Measurements from ENCODE around the gene MAFB.

The MAFB gene

DNA sequence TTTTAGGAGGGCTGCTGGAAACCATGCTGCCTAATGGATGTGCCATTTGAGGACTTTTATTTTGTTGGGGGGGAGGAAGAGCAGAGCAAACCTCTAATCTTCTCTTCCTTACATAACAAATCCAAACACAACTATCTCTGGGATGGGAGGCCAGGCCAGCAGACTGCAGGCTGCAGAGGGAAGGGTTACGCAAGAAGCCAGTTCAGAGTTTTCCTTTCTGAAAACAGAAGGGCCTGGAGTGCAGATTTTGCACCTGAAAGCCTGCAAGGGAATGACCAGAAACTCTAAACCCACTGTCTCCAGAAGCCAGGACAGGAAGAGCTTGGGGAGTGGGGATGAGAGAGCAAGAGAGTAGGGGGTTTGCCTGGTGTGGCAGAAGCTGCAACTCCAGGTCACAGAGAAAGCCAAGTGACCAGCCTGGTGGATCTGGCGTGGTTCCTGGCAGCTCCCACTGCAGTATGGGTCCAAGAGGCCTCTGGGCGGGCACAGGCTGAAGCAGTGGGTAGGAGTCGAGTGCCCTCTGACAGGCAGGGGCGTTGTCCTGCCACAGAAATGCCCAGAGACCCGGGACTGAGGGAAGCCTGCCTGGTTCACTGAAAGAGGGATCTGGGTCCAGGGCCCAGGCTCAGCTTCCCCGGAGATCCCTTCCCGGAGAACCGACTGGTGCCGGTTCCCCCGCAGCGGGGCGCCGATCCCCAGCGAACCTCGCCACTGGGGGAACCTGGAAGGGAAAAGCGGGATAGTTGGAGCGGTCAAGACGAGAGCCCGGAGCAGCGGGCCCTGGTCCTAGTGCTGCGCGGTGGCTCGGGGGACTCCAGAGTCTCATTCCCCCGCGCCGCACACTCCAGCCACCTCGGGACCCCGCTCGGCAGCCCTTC, 6.7 kb downstream of the MAFB start:
- Histone ChIP-seq H3K27ac (ENCODE audit: insufficient read depth, low read depth, low read length, poor library complexity, severe bottlenecking) (no peak overlapping the region), H3K9me3 (ENCODE audit: control insufficient read depth, low read length) (no peaks in the 10 kb centered on the region), H3K4me3 (ENCODE audit: insufficient read depth, low read depth, low read length) (peak overlapping the region; percentile 34), H3K36me3 (ENCODE audit: control insufficient read depth, insufficient read depth, low read length) (no peaks in the 10 kb centered on the region), H3K27me3 (ENCODE audit: control insufficient read depth, insufficient read depth, low read length, poor library complexity, severe bottlenecking) (peaks cover 94% of the 10 kb centered on the region), H3K4me1 (ENCODE audit: control insufficient read depth, insufficient read depth, low read length) (peaks cover 16% of the 10 kb centered on the region)
- WGBS, 2 experiments: 11% methylated on average over 30 of the region's 30 CpGs

DNA sequence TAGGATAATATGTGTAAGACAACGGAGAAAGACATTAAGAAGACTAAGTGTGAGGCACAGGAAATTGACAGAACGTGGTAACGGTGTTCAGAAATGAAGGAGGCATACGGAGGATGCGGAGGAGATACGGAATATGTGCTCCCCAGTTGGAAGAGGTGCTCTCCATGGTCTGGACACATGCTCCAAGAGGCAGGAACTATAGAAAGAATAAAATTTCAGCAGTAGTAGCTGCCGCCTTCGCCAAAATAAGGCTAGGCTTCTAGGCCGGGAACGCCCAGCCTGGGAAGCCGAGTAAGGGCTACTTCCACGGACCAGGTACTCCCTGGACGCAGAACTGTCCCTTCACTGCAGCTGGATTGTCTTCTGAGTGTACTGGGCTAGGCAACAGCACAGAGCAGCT, 7.4 kb downstream of the MAFB start:
- H3K36me3 ChIP-seq (ENCODE audit: control insufficient read depth, insufficient read depth, low read length): no peaks in the 10 kb centered on the region
- H3K27me3 ChIP-seq (ENCODE audit: control insufficient read depth, insufficient read depth, low read length, poor library complexity, severe bottlenecking): peaks cover 90% of the 10 kb centered on the region
- no peak overlapping the region for H3K4me3 ChIP-seq (ENCODE audit: insufficient read depth, low read depth, low read length)
- H3K9me3 ChIP-seq (ENCODE audit: control insufficient read depth, low read length): no peaks in the 10 kb centered on the region
- no peak overlapping the region for H3K27ac ChIP-seq (ENCODE audit: insufficient read depth, low read depth, low read length, poor library complexity, severe bottlenecking)
- H3K4me1 ChIP-seq (ENCODE audit: control insufficient read depth, insufficient read depth, low read length): peaks cover 16% of the 10 kb centered on the region
- 80% methylated on average over 13 of the region's 13 CpGs for WGBS, 2 experiments

DNA sequence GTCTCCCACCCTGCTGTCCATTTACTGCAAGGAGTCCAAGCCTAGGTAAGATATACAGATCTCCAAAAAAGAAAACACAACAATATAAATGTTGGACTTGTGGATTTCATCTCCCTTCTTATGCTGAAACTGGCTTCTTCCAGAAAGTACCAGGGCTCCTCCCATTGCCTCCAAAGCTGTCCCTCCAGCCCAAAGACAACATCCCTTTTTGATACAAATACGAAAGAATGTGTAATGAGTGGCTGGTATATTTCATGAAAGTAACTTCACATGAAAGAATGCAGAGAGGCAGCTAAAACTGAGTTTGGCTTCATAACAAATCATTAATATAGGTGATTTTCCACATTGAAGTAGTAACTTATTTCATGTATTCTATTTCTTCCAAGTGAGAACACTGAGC, 7.9 kb downstream of the MAFB start:
- 100% methylated on average over 1 of the region's 1 CpG; no CpG with 5 or more reads in 1 of the 2 experiments for WGBS, 2 experiments
- Histone ChIP-seq H3K4me1 (ENCODE audit: control insufficient read depth, insufficient read depth, low read length) (peaks cover 13% of the 10 kb centered on the region), H3K9me3 (ENCODE audit: control insufficient read depth, low read length) (no peaks in the 10 kb centered on the region), H3K4me3 (ENCODE audit: insufficient read depth, low read depth, low read length) (no peak overlapping the region), H3K27me3 (ENCODE audit: control insufficient read depth, insufficient read depth, low read length, poor library complexity, severe bottlenecking) (peaks cover 85% of the 10 kb centered on the region), H3K27ac (ENCODE audit: insufficient read depth, low read depth, low read length, poor library complexity, severe bottlenecking) (no peak overlapping the region), H3K36me3 (ENCODE audit: control insufficient read depth, insufficient read depth, low read length) (no peaks in the 10 kb centered on the region)

GRCh38 chr20:40680161-40680959, 8.7 kb downstream of the MAFB start:
- Histone ChIP-seq H3K9me3 (ENCODE audit: control insufficient read depth, low read length) (no peaks in the 10 kb centered on the region), H3K36me3 (ENCODE audit: control insufficient read depth, insufficient read depth, low read length) (no peaks in the 10 kb centered on the region), H3K27me3 (ENCODE audit: control insufficient read depth, insufficient read depth, low read length, poor library complexity, severe bottlenecking) (peaks cover 81% of the 10 kb centered on the region), H3K27ac (ENCODE audit: insufficient read depth, low read depth, low read length, poor library complexity, severe bottlenecking) (no peak overlapping the region), H3K4me1 (ENCODE audit: control insufficient read depth, insufficient read depth, low read length) (peaks cover 13% of the 10 kb centered on the region), H3K4me3 (ENCODE audit: insufficient read depth, low read depth, low read length) (no peak overlapping the region)
- 95 to 97% methylated on average over 2 of the region's 2 CpGs for WGBS, 2 experiments

DNA sequence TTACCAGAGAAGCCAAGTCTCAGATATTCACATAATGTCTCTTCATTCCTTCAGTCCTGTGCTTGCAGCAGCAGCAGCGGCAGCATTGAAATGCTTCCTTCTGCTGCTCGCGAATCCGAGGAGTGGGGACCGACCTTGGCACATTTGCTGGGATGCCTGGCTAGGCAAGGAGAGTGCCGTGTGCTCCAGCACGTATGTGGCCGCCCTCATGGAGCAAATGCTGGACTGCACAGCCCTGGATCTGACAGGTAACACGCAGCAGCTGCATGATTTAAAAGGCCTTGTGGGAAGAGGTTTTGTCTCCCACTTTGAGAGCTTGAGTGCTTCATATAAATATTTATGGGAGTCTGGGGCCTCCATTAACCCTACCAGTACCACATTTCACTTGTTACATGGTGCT, 9.9 kb downstream of the MAFB start:
- Histone ChIP-seq H3K27me3 (ENCODE audit: control insufficient read depth, insufficient read depth, low read length, poor library complexity, severe bottlenecking) (peaks cover 72% of the 10 kb centered on the region), H3K27ac (ENCODE audit: insufficient read depth, low read depth, low read length, poor library complexity, severe bottlenecking) (no peak overlapping the region), H3K4me3 (ENCODE audit: insufficient read depth, low read depth, low read length) (no peak overlapping the region), H3K4me1 (ENCODE audit: control insufficient read depth, insufficient read depth, low read length) (peaks cover 13% of the 10 kb centered on the region), H3K9me3 (ENCODE audit: control insufficient read depth, low read length) (no peaks in the 10 kb centered on the region), H3K36me3 (ENCODE audit: control insufficient read depth, insufficient read depth, low read length) (no peaks in the 10 kb centered on the region)
- 79 to 83% methylated on average over 9 of the region's 9 CpGs for WGBS, 2 experiments

DNA sequence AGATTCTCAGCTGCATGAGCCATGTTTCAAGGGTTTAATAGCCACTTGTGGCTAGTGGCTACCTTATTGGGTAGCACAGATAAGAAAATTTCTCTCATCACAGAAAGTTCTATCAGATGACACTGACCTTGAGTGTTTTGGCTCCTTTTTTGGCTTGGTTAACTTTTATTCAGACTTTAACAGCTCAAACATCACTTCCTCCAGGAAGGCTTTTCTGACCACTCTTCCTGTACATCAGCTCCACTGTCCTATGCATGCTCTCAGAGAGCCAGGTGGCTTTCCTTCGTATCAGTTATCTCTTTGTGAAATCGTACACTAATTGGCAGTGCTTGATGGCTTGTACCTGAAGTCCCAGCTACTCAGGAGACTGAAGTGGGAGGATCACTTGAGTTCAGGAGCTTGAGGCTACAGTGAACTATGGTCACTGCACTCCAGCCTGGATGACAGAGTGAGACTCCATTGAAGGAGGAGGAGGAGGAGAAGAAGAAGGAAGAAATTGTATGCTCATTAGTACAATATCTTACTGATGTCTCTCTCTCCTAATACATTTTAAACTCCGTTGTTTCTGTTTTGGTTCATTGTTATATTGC, 10.7 kb downstream of the MAFB start:
- Histone ChIP-seq H3K4me3 (ENCODE audit: insufficient read depth, low read depth, low read length) (no peak overlapping the region), H3K27ac (ENCODE audit: insufficient read depth, low read depth, low read length, poor library complexity, severe bottlenecking) (no peak overlapping the region), H3K36me3 (ENCODE audit: control insufficient read depth, insufficient read depth, low read length) (no peaks in the 10 kb centered on the region), H3K9me3 (ENCODE audit: control insufficient read depth, low read length) (no peaks in the 10 kb centered on the region), H3K4me1 (ENCODE audit: control insufficient read depth, insufficient read depth, low read length) (peaks cover 9% of the 10 kb centered on the region), H3K27me3 (ENCODE audit: control insufficient read depth, insufficient read depth, low read length, poor library complexity, severe bottlenecking) (peaks cover 64% of the 10 kb centered on the region)
- WGBS, 2 experiments: 90 to 91% methylated on average over 3 of the region's 3 CpGs

- peaks cover 54% of the 10 kb centered on the region for H3K27me3 ChIP-seq (ENCODE audit: control insufficient read depth, insufficient read depth, low read length, poor library complexity, severe bottlenecking)
- WGBS, 2 experiments: 86 to 93% methylated on average over 3 to 4 of the region's 4 CpGs
- H3K9me3 ChIP-seq (ENCODE audit: control insufficient read depth, low read length): no peaks in the 10 kb centered on the region
- no peaks in the 10 kb centered on the region for H3K36me3 ChIP-seq (ENCODE audit: control insufficient read depth, insufficient read depth, low read length)
- H3K27ac ChIP-seq (ENCODE audit: insufficient read depth, low read depth, low read length, poor library complexity, severe bottlenecking): no peak overlapping the region
- H3K4me3 ChIP-seq (ENCODE audit: insufficient read depth, low read depth, low read length): no peak overlapping the region
- peaks cover 2% of the 10 kb centered on the region for H3K4me1 ChIP-seq (ENCODE audit: control insufficient read depth, insufficient read depth, low read length)
Observed at GRCh38 chr20:40677343-40677924, 11.6 kb downstream of the MAFB start.

- Histone ChIP-seq H3K27me3 (ENCODE audit: control insufficient read depth, insufficient read depth, low read length, poor library complexity, severe bottlenecking) (peaks cover 47% of the 10 kb centered on the region), H3K27ac (ENCODE audit: insufficient read depth, low read depth, low read length, poor library complexity, severe bottlenecking) (no peak overlapping the region), H3K4me3 (ENCODE audit: insufficient read depth, low read depth, low read length) (no peak overlapping the region), H3K36me3 (ENCODE audit: control insufficient read depth, insufficient read depth, low read length) (no peaks in the 10 kb centered on the region), H3K9me3 (ENCODE audit: control insufficient read depth, low read length) (no peaks in the 10 kb centered on the region), H3K4me1 (ENCODE audit: control insufficient read depth, insufficient read depth, low read length) (no peaks in the 10 kb centered on the region)
- WGBS, 2 experiments: 80 to 82% methylated on average over 7 of the region's 7 CpGs
Observed at GRCh38 chr20:40676491-40677269, 12.4 kb downstream of the MAFB start.

DNA sequence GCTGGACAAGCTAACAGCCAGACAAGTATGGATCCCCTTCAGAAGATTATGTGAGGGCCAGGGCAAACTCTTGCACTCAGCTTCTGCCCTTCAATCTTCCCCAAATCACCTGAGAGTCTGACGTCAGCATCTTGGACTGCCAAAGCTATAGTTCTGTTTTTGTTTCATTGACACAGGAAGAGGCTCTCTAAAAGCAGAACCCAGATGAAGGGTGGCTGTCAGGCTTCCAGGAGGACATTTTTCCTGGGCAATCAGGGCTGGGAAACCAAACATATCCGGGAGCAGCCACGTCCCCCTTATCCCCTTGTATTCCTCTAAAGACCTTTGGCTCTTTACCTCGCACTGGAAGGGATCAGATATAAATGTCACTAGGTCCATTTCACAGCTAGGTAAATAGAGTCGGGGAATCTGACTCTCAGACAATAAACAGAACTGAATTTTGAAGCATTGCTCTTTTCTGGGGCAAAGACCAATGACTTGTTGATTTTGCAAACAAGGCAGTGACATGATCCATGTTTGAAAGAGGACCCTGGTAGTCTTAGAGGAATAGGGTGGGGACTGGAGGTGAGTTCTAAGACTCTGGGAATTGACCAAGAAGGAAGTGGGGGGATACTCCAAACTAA, 13.3 kb downstream of the MAFB start:
- Histone ChIP-seq H3K27ac (ENCODE audit: insufficient read depth, low read depth, low read length, poor library complexity, severe bottlenecking) (no peak overlapping the region), H3K27me3 (ENCODE audit: control insufficient read depth, insufficient read depth, low read length, poor library complexity, severe bottlenecking) (peaks cover 37% of the 10 kb centered on the region), H3K9me3 (ENCODE audit: control insufficient read depth, low read length) (no peaks in the 10 kb centered on the region), H3K4me3 (ENCODE audit: insufficient read depth, low read depth, low read length) (no peak overlapping the region), H3K4me1 (ENCODE audit: control insufficient read depth, insufficient read depth, low read length) (no peaks in the 10 kb centered on the region), H3K36me3 (ENCODE audit: control insufficient read depth, insufficient read depth, low read length) (no peaks in the 10 kb centered on the region)
- WGBS, 2 experiments: 81 to 83% methylated on average over 5 of the region's 5 CpGs
